Mucosa of stomach (tissue), 1 donor: ENCODE data around the gene CSTF3.

ENCODE experiments used
- H3K27me3 ChIP-seq: one replicate; pipeline ENCODE4 v1.7.0; 2013; ENCODE audit warnings: mild to moderate bottlenecking, low read length; ENCODE audit not compliant: control insufficient read depth, insufficient read depth
- H3K36me3 ChIP-seq: one replicate; pipeline ENCODE4 v1.7.0; 2013; ENCODE audit warnings: low read length; ENCODE audit not compliant: control insufficient read depth, insufficient read depth
- H3K4me1 ChIP-seq: one replicate; pipeline ENCODE4 v1.7.0; 2013; ENCODE audit warnings: mild to moderate bottlenecking, low read length; ENCODE audit not compliant: control insufficient read depth, insufficient read depth
- H3K4me3 ChIP-seq: one replicate; pipeline ENCODE4 v1.7.0; 2013; ENCODE audit warnings: low read length
- H3K9ac ChIP-seq: one replicate; pipeline ENCODE4 v1.7.0; 2013; ENCODE audit warnings: mild to moderate bottlenecking, low read length, moderate library complexity
- H3K9me3 ChIP-seq: one replicate; pipeline ENCODE4 v1.7.0; 2013; ENCODE audit warnings: mild to moderate bottlenecking, low read length, moderate library complexity; ENCODE audit not compliant: control insufficient read depth
- donor health status: Pancreatic carcinoma.

CSTF3 gene

DNA sequence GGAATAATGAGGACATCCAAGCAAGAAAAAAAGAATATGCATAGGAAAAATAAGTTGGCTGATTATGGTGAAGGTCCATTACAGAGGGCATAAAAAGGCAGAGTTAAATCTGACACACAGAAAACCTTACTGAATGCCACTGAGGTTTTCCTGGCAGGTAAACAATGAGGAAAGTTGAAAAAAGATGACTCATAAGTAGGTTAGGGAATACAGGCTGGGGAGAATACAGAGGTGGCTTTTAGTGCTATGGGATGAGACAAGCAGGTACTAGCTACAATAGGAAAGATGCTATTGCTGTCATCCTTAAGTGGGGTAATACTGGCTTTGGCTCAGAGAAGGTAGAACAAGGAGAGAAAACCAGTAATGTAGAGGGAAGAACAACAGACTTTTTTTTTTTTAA, 44.7 kb downstream of the CSTF3 start:
- Histone ChIP-seq H3K4me1 (no peaks in the 10 kb centered on the region), H3K9me3 (no peaks in the 10 kb centered on the region), H3K4me3 (no peak overlapping the region), H3K9ac (no peak overlapping the region), H3K36me3 (no peaks in the 10 kb centered on the region), H3K27me3 (no peaks in the 10 kb centered on the region)

- Histone ChIP-seq H3K27me3 (no peaks in the 10 kb centered on the region), H3K9me3 (no peaks in the 10 kb centered on the region), H3K9ac (no peak overlapping the region), H3K36me3 (no peaks in the 10 kb centered on the region), H3K4me1 (no peaks in the 10 kb centered on the region), H3K4me3 (no peak overlapping the region)
Observed at GRCh38 chr11:33110083-33110482, 51.2 kb downstream of the CSTF3 start.

DNA sequence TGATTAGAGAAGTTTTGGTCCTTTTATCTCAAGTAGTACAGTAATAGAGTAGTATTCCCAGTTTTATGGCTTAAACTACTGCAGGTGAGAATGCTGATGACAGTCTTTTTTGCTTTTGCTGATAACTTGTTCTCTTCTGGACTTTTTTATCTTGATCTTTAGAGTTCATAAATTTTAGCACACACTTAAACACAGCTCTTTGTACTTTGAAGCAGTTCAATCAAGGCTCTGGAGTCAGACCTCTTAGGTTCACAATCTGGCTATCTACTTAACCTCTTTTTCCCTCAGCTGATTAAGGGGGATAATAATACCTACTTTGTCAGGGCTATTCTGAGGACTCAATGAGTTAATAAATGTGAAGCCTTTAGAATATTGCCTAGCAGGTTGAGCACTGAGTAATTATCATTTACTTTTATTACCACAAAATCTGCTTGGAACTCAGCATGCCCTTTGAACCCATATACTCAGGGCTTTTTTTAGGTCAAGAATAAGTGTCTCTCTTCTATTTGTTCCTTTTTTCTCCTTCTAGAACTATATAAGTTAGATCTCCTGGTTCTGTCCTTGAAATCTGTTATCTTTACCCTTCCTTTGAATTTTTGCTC, 51.9 kb downstream of the CSTF3 start:
- Histone ChIP-seq H3K9me3 (no peaks in the 10 kb centered on the region), H3K36me3 (no peaks in the 10 kb centered on the region), H3K4me1 (no peaks in the 10 kb centered on the region), H3K9ac (no peak overlapping the region), H3K27me3 (no peaks in the 10 kb centered on the region), H3K4me3 (no peak overlapping the region)

- no peaks in the 10 kb centered on the region for H3K27me3 ChIP-seq
- no peaks in the 10 kb centered on the region for H3K9me3 ChIP-seq
- H3K9ac ChIP-seq: no peak overlapping the region
- no peaks in the 10 kb centered on the region for H3K4me1 ChIP-seq
- no peak overlapping the region for H3K4me3 ChIP-seq
- H3K36me3 ChIP-seq: no peaks in the 10 kb centered on the region
Observed at GRCh38 chr11:33103836-33104235, 57.4 kb downstream of the CSTF3 start.

DNA sequence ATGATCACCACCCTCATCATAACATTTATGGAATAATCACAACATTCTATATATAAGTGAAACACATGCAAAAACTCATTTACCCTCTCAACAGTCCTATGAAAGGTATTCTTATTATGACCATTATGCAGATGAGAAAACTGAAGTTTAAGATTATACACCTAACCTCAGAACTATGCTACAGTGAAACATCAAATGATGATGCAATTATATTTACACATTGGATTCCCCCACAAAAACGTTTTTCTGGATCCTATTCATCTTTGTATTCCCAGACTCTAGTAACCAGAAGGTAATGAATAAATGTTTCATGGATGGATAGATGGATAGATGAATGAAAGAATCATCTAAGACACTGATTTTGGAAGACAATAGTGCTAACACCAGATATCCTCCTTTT, 67.1 kb downstream of the CSTF3 start:
- Histone ChIP-seq H3K4me1 (no peaks in the 10 kb centered on the region), H3K4me3 (no peak overlapping the region), H3K9me3 (no peaks in the 10 kb centered on the region), H3K36me3 (no peaks in the 10 kb centered on the region), H3K27me3 (no peaks in the 10 kb centered on the region), H3K9ac (no peak overlapping the region)

- no peaks in the 10 kb centered on the region for H3K4me1 ChIP-seq
- no peak overlapping the region for H3K4me3 ChIP-seq
- no peaks in the 10 kb centered on the region for H3K36me3 ChIP-seq
- no peaks in the 10 kb centered on the region for H3K9me3 ChIP-seq
- H3K9ac ChIP-seq: no peak overlapping the region
- no peaks in the 10 kb centered on the region for H3K27me3 ChIP-seq
Observed at GRCh38 chr11:33089776-33090175, 71.5 kb downstream of the CSTF3 start.

DNA sequence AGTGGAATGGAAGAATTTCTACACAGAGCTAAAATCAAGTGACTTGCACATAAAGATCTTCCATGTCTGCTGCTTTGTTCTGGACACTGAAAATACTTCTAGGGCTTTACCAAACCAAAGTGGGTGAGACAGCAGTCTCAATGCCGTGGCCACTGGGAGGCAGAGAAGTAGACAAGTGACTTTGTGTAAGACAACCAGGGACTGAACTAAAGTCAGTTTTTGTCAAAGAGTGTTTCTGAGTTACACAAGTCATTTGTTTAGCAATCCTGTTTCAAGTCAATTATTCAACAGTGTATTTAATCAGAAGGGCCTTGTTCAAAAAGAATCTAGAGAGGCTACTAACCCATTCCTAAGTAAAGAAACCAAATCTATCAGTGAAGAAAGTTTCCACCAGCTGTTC, 75.3 kb downstream of the CSTF3 start:
- no peaks in the 10 kb centered on the region for H3K27me3 ChIP-seq
- no peaks in the 10 kb centered on the region for H3K9me3 ChIP-seq
- H3K36me3 ChIP-seq: no peaks in the 10 kb centered on the region
- no peak overlapping the region for H3K4me3 ChIP-seq
- H3K9ac ChIP-seq: no peak overlapping the region
- no peaks in the 10 kb centered on the region for H3K4me1 ChIP-seq

GRCh38 chr11:33083918-33084317, 77.4 kb downstream of the CSTF3 start:
- Histone ChIP-seq H3K9me3 (no peaks in the 10 kb centered on the region), H3K9ac (no peak overlapping the region), H3K36me3 (no peaks in the 10 kb centered on the region), H3K4me1 (no peaks in the 10 kb centered on the region), H3K27me3 (no peaks in the 10 kb centered on the region), H3K4me3 (no peak overlapping the region)

GRCh38 chr11:33072465-33072864, 88.8 kb downstream of the CSTF3 start:
- no peaks in the 10 kb centered on the region for H3K36me3 ChIP-seq
- H3K4me1 ChIP-seq: no peaks in the 10 kb centered on the region
- no peaks in the 10 kb centered on the region for H3K27me3 ChIP-seq
- H3K9ac ChIP-seq: no peak overlapping the region
- H3K9me3 ChIP-seq: no peaks in the 10 kb centered on the region
- H3K4me3 ChIP-seq: no peak overlapping the region

DNA sequence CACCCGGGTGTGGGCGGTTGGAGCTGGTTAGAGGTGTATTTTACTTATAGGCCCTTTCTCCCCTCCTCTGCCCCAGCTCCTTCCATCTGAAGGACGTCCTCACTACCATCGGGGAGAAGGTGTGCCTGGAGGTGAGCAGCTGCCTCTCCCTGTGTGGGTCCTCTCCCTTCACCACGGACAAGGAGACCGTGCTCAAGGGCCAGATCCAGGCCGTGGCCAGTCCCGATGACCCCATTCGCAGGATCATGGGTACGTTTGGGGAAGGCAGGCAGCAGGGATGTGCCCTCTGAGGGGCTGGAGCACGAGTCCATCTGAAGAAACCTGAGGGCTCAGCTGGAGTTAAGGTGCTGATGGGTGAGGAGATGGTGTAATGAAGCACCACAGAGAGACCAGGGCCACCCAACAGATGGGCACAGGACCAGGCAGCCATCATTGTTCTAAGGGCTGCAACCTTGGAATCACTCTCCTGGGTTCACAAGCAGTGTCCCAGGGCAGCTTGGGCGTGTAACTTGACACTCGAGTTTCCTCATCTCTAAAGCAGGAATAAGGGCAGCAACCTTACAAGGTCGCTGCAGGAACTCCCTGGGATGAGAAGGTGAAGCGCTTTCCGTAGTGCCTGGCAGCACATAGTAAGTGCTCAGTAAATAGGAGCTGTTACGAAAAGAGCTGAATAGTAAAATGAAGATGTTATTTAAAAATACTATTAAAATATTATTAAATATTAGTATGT, 92.5 kb downstream of the CSTF3 start:
- Histone ChIP-seq H3K4me3 (no peak overlapping the region), H3K4me1 (no peaks in the 10 kb centered on the region), H3K27me3 (no peaks in the 10 kb centered on the region), H3K36me3 (no peaks in the 10 kb centered on the region), H3K9ac (no peak overlapping the region), H3K9me3 (no peaks in the 10 kb centered on the region)

DNA sequence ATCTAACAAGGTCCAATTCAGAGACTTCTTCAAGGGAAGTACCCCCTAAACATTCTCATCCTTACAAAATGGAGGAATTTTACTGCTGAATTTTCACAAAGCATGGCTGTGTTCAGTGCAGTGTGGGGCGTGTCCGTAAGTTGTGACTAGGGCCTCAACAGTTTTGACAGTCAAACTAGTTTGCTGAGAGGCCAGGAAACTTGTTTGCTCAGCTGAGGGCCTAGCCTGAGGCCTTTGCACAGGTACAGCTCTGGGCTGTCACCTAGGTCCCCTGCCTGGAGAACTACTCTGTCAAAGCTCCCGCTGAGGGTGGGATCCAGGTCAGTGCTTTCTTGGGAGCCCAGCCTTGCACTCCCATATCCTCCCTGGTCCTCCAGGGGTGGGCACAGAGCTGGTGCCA, 94.0 kb downstream of the CSTF3 start:
- H3K36me3 ChIP-seq: no peaks in the 10 kb centered on the region
- H3K4me3 ChIP-seq: no peak overlapping the region
- H3K9ac ChIP-seq: no peak overlapping the region
- H3K27me3 ChIP-seq: no peaks in the 10 kb centered on the region
- H3K4me1 ChIP-seq: no peaks in the 10 kb centered on the region
- no peaks in the 10 kb centered on the region for H3K9me3 ChIP-seq

DNA sequence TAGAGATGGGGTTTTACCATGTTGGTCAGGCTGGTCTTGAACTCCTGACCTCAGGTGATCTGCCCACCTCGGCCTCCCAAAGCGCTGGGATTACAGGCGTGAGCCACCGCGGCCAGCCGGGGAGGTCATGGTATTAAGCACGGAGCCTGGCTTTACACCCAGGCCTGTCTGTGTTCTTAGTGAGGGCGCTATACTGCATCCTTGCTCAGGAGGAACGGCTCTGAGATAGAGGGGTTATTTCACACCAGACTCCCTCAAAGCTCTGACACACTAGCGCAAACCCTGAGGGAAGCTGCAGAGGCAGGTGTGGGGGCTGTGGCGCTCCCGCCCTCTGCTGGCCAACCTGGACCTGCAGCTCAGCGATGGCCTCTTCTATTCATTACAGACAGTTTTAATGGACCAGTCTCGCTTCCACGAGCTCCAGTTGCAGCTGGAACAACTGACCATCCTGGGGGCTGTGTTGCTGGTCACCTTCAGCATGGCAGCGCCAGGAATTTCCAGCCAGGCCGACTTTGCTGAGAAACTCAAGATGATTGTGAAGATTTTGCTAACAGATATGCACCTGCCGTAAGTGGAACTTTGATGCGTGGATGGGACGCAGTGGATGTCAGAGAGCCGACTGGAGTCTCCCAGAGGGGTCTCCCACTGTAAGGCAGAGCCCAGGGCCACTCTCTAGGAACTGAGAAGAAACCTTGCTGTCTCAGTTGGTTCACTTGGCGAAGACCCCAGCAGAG, 95.7 kb downstream of the CSTF3 start:
- no peaks in the 10 kb centered on the region for H3K36me3 ChIP-seq
- no peak overlapping the region for H3K4me3 ChIP-seq
- H3K4me1 ChIP-seq: peaks cover 4% of the 10 kb centered on the region
- H3K9me3 ChIP-seq: no peaks in the 10 kb centered on the region
- H3K9ac ChIP-seq: no peak overlapping the region
- no peaks in the 10 kb centered on the region for H3K27me3 ChIP-seq
